ENCODE results near the gene MYRFL.

The MYRFL gene

DNA sequence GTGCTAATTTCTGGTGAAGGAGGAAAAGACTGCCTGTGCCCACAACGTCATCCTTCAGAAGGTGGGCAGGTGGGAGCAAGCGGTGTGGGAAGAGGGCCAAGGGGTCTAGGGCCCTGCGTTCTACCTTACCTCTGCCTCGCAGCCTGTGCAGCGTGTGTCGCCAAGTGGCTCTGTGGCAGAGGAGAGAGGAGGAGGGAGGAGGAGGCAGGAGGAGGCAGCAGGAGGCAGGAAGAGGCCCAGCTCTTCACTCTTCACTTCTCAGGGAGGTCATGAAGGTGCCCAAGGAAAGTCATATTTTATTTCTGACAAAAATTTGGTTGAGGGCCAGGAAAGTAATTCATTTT, 177.9 kb downstream of the MYRFL start:
- H3K9me3 ChIP-seq (ENCODE audit: insufficient read depth, low read length, severe bottlenecking): no peaks in the 10 kb centered on the region
- H3K4me3 ChIP-seq (ENCODE audit: low read depth in 1 of 2, low read length in 2 of 2): no peak overlapping the region
- no peaks in the 10 kb centered on the region for H3K36me3 ChIP-seq (ENCODE audit: insufficient read depth, low read length)
- H3K9ac ChIP-seq (ENCODE audit: low read depth, low read length): no peak overlapping the region
- no peak for TF ChIP-seq EZH2 (IDR thresholded peaks at IDR 0.05; ENCODE audit: borderline replicate concordance, low read depth, low read length, severe bottlenecking)
- TF ChIP-seq, protein P1, sequence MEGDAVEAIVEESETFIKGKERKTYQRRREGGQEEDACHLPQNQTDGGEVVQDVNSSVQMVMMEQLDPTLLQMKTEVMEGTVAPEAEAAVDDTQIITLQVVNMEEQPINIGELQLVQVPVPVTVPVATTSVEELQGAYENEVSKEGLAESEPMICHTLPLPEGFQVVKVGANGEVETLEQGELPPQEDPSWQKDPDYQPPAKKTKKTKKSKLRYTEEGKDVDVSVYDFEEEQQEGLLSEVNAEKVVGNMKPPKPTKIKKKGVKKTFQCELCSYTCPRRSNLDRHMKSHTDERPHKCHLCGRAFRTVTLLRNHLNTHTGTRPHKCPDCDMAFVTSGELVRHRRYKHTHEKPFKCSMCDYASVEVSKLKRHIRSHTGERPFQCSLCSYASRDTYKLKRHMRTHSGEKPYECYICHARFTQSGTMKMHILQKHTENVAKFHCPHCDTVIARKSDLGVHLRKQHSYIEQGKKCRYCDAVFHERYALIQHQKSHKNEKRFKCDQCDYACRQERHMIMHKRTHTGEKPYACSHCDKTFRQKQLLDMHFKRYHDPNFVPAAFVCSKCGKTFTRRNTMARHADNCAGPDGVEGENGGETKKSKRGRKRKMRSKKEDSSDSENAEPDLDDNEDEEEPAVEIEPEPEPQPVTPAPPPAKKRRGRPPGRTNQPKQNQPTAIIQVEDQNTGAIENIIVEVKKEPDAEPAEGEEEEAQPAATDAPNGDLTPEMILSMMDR (IDR thresholded peaks at IDR 0.05; ENCODE audit: borderline replicate concordance, extremely low read depth, low read length, poor library complexity, severe bottlenecking): no peak
- H3K27ac ChIP-seq (ENCODE audit: low read length): no peak overlapping the region
- no peaks in the 10 kb centered on the region for H3K4me1 ChIP-seq (ENCODE audit: insufficient read depth, low read length)
- H4K20me1 ChIP-seq (ENCODE audit: insufficient read depth, low read length): no peaks in the 10 kb centered on the region
- H3K4me2 ChIP-seq (ENCODE audit: insufficient read depth, low read length): no peak overlapping the region
- H2AFZ ChIP-seq (ENCODE audit: low read depth, low read length): no peak overlapping the region
- DNase-seq: no peak
- no peak for ATAC-seq (ENCODE audit: insufficient read depth, low read depth)
- no peaks in the 10 kb centered on the region for H3K79me2 ChIP-seq (ENCODE audit: insufficient read depth, low read length)
- H3K27me3 ChIP-seq (ENCODE audit: insufficient read depth, low read length, poor library complexity): no peaks in the 10 kb centered on the region

DNA sequence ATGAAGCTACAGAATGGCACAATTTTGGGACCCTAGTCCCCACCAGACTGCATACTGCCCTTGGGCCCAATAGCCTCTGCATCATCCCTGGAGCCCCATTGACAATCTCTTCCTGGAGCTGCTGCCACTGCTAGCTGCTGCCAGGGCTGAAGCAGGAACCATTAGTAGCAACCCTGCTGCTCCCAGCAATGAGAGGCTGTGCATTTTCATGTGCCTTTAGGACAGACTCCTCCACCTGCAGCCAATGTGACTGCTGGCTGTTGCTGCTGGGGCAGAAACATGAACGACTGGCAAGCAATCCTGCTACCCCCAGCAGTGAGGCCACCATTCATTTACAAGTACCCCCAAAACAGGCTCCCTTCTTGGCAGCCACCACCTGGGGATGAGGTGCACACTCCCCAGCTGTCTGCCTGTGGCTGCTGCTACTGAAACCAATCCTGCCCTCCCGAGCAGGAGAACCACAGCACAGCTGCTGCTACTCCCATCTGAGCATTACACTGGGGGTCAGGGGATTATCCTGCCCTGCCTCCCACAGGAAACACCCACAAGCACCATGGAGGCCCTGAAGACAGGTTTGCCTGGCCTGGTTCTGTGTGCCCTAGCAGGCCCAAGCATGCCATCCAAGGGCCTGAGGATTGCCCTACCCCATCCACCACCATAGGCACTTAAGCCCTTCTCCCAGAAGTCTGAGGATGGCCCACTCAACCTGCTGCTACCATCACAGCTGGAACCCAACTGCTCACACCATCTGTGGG, 181.0 kb downstream of the MYRFL start:
- Histone ChIP-seq H3K9ac (ENCODE audit: low read depth, low read length) (no peak overlapping the region), H3K36me3 (ENCODE audit: insufficient read depth, low read length) (no peaks in the 10 kb centered on the region), H3K9me3 (ENCODE audit: insufficient read depth, low read length, severe bottlenecking) (no peaks in the 10 kb centered on the region), H3K27ac (ENCODE audit: low read length) (no peak overlapping the region), H3K4me2 (ENCODE audit: insufficient read depth, low read length) (no peak overlapping the region), H2AFZ (ENCODE audit: low read depth, low read length) (no peak overlapping the region), H3K27me3 (ENCODE audit: insufficient read depth, low read length, poor library complexity) (no peaks in the 10 kb centered on the region), H3K4me1 (ENCODE audit: insufficient read depth, low read length) (no peaks in the 10 kb centered on the region), H4K20me1 (ENCODE audit: insufficient read depth, low read length) (no peaks in the 10 kb centered on the region), H3K4me3 (ENCODE audit: low read depth in 1 of 2, low read length in 2 of 2) (no peak overlapping the region), H3K79me2 (ENCODE audit: insufficient read depth, low read length) (no peaks in the 10 kb centered on the region)
- TF ChIP-seq, protein P1 (IDR thresholded peaks at IDR 0.05; ENCODE audit: borderline replicate concordance, extremely low read depth, low read length, poor library complexity, severe bottlenecking): no peak
- no peak for TF ChIP-seq EZH2 (IDR thresholded peaks at IDR 0.05; ENCODE audit: borderline replicate concordance, low read depth, low read length, severe bottlenecking)
- ATAC-seq (ENCODE audit: insufficient read depth, low read depth) (no peak), DNase-seq (no peak)

DNA sequence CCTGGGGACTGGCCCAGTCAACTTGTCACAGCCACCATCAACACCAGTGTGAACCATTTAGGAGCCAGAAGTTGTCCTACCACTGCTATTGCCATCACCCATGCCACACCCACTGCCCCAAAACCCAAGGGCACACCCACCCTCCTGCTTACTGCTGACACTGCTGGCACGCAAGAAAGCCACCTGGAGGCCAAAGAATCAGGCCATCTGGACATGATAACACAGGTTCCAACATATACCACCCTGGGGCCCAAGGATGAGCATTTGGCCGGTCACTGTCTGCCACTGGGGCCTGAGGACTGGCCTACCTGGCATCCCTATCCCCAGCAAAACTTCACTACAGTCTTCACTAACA, 181.6 kb downstream of the MYRFL start:
- no peaks in the 10 kb centered on the region for H3K9me3 ChIP-seq (ENCODE audit: insufficient read depth, low read length, severe bottlenecking)
- H3K4me3 ChIP-seq (ENCODE audit: low read depth in 1 of 2, low read length in 2 of 2): no peak overlapping the region
- no peak overlapping the region for H2AFZ ChIP-seq (ENCODE audit: low read depth, low read length)
- no peaks in the 10 kb centered on the region for H3K36me3 ChIP-seq (ENCODE audit: insufficient read depth, low read length)
- H3K27me3 ChIP-seq (ENCODE audit: insufficient read depth, low read length, poor library complexity): no peaks in the 10 kb centered on the region
- H3K9ac ChIP-seq (ENCODE audit: low read depth, low read length): no peak overlapping the region
- H3K27ac ChIP-seq (ENCODE audit: low read length): no peak overlapping the region
- H3K4me2 ChIP-seq (ENCODE audit: insufficient read depth, low read length): no peak overlapping the region
- no peak for DNase-seq
- H4K20me1 ChIP-seq (ENCODE audit: insufficient read depth, low read length): no peaks in the 10 kb centered on the region
- ATAC-seq (ENCODE audit: insufficient read depth, low read depth): no peak
- no peaks in the 10 kb centered on the region for H3K4me1 ChIP-seq (ENCODE audit: insufficient read depth, low read length)
- H3K79me2 ChIP-seq (ENCODE audit: insufficient read depth, low read length): no peaks in the 10 kb centered on the region
- TF ChIP-seq, protein P1 (IDR thresholded peaks at IDR 0.05; ENCODE audit: borderline replicate concordance, extremely low read depth, low read length, poor library complexity, severe bottlenecking): no peak
- TF ChIP-seq EZH2 (IDR thresholded peaks at IDR 0.05; ENCODE audit: borderline replicate concordance, low read depth, low read length, severe bottlenecking): no peak

All from DND-41 (cell line).